Thyroid gland (tissue), 4 donors: ENCODE results near the gene PPP3CA.

Source experiments
- POLR2A ChIP-seq, 2 donors: fragments of 450-650 bp; IDR thresholded peaks; one replicate each; pipeline ENCODE4 v1.6.1; 2017; ENCODE audit warnings: antibody characterized with exemption in 2 of 2, mild to moderate bottlenecking in 2 of 2, moderate library complexity in 1 of 2
- TF ChIP-seq, protein P1 (sequence below), 6 experiments: fragments of 200-600 bp in 3 of 6; fragments of 450-650 bp in 3 of 6; sonication (generic) in 3 of 6; IDR thresholded peaks; one replicate each; pipeline ENCODE4 v1.5.1; 2016 to 2019; ENCODE audit warnings: antibody characterized with exemption in 6 of 6, mild to moderate bottlenecking in 2 of 6, inconsistent platforms in 1 of 6, moderate library complexity in 1 of 6

DNA sequence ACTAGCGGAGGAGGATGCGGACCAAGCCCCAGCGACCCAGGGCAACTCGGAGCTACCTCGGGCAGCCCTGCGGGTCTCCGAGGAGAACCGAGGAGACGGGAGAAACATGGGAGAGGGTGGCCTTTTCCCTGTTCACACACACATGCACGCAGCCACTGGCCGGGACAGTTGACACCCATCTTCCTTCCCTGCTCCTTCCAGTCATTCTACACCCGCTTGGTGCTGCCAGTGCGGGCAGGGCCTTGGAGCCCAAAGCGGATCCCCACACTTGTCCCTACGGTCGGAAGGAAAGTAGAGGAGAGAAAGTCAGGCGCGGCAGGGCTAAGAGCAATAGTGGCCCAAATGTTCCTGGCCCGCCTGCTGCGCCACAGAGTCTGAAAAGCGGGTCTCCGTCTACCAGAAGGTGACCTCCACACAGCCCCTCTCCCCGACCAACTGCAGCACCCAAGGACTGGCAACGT is 1.1 kb upstream of the PPP3CA start:
- TF ChIP-seq, protein P1, sequence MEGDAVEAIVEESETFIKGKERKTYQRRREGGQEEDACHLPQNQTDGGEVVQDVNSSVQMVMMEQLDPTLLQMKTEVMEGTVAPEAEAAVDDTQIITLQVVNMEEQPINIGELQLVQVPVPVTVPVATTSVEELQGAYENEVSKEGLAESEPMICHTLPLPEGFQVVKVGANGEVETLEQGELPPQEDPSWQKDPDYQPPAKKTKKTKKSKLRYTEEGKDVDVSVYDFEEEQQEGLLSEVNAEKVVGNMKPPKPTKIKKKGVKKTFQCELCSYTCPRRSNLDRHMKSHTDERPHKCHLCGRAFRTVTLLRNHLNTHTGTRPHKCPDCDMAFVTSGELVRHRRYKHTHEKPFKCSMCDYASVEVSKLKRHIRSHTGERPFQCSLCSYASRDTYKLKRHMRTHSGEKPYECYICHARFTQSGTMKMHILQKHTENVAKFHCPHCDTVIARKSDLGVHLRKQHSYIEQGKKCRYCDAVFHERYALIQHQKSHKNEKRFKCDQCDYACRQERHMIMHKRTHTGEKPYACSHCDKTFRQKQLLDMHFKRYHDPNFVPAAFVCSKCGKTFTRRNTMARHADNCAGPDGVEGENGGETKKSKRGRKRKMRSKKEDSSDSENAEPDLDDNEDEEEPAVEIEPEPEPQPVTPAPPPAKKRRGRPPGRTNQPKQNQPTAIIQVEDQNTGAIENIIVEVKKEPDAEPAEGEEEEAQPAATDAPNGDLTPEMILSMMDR (IDR thresholded peaks at IDR 0.05) = no peak
- TF ChIP-seq POLR2A (IDR thresholded peaks at IDR 0.05) = no peak
